ENCODE measurements around the gene ZFYVE9. TPM values are rescaled to one million over a fixed set of nuclear protein-coding genes. Genes with fewer than 3 reads are reported as not detected.

Gene ZFYVE9
- total RNA-seq, 1 donor from 2014 or later = 17.6 TPM

- DNase-seq (ENCODE audit: low read depth) = no peak
- no peak overlapping the region for H3K4me3 ChIP-seq (ENCODE audit: low read depth, low read length)
- peak; percentile 33 for TF ChIP-seq CTCF (conservative IDR thresholded peaks at IDR 0.05; ENCODE audit: low read depth, low read length)
These were observed 206.9 kb downstream of the ZFYVE9 start for GRCh38 chr1:52348704-52349300.

- no peak overlapping the region for H3K4me3 ChIP-seq (ENCODE audit: low read depth, low read length)
- no peak for DNase-seq (ENCODE audit: low read depth)
- no peak for TF ChIP-seq CTCF (conservative IDR thresholded peaks at IDR 0.05; ENCODE audit: low read depth, low read length)
These were observed 210.8 kb downstream of the ZFYVE9 start for GRCh38 chr1:52352690-52353089.

- TF ChIP-seq CTCF (conservative IDR thresholded peaks at IDR 0.05; ENCODE audit: low read depth, low read length) = no peak
- DNase-seq (ENCODE audit: low read depth) = no peak
- no peak overlapping the region for H3K4me3 ChIP-seq (ENCODE audit: low read depth, low read length)
These were observed 213.5 kb downstream of the ZFYVE9 start for GRCh38 chr1:52355436-52355835.

- H3K4me3 ChIP-seq (ENCODE audit: low read depth, low read length) = no peak overlapping the region
- TF ChIP-seq CTCF (conservative IDR thresholded peaks at IDR 0.05; ENCODE audit: low read depth, low read length) = no peak
- DNase-seq (ENCODE audit: low read depth) = no peak
These were observed 214.1 kb downstream of the ZFYVE9 start for GRCh38 chr1:52355847-52356505.

GRCh38 chr1:52356818-52357355, 215.0 kb downstream of the ZFYVE9 start:
- no peak overlapping the region for H3K4me3 ChIP-seq (ENCODE audit: low read depth, low read length)
- no peak for DNase-seq (ENCODE audit: low read depth)
- TF ChIP-seq CTCF (conservative IDR thresholded peaks at IDR 0.05; ENCODE audit: low read depth, low read length) = no peak

GRCh38 chr1:52357397-52357796, 215.5 kb downstream of the ZFYVE9 start:
- no peak for TF ChIP-seq CTCF (conservative IDR thresholded peaks at IDR 0.05; ENCODE audit: low read depth, low read length)
- no peak overlapping the region for H3K4me3 ChIP-seq (ENCODE audit: low read depth, low read length)
- no peak for DNase-seq (ENCODE audit: low read depth)

Data from epithelial cell of proximal tubule (primary cell).